Panc1 (cell line): Measurements from ENCODE around the gene SEPTIN5.
"Not testable (repeated sequence)": the region's sequence is repeated elsewhere in the genome, so short reads cannot be mapped to it uniquely, and the experiment has no call there.

Experiments used
- POLR2AphosphoS5 ChIP-seq: IDR thresholded peaks from 2 replicates; pipeline ENCODE4 v1.6.1; 2012; ENCODE audit warnings: mild to moderate bottlenecking, low read depth, low read length, moderate library complexity
- REST ChIP-seq, 2 experiments: IDR thresholded peaks; 2 replicates each; pipeline ENCODE4 v1.6.1; 2011 to 2012; ENCODE audit warnings: low read depth in 2 of 2, control low read depth in 1 of 2, low read length in 1 of 2, mild to moderate bottlenecking in 1 of 2, moderate library complexity in 1 of 2; ENCODE audit not compliant: insufficient read depth in 1 of 2
- SIN3A ChIP-seq: IDR thresholded peaks from 2 replicates; pipeline ENCODE4 v1.6.1; 2012; ENCODE audit warnings: low read depth, mild to moderate bottlenecking, low read length, moderate library complexity, borderline replicate concordance; ENCODE audit not compliant: insufficient read depth
- TCF7L2 ChIP-seq: IDR thresholded peaks from 2 replicates; pipeline ENCODE4 v1.6.1; 2011; ENCODE audit warnings: mild to moderate bottlenecking, low read depth, low read length, inconsistent platforms
- TF ChIP-seq, protein P1 (sequence below): fragments of 450-650 bp; IDR thresholded peaks from 2 replicates; pipeline ENCODE4 v1.5.1; 2017; ENCODE audit warnings: mild to moderate bottlenecking

DNA sequence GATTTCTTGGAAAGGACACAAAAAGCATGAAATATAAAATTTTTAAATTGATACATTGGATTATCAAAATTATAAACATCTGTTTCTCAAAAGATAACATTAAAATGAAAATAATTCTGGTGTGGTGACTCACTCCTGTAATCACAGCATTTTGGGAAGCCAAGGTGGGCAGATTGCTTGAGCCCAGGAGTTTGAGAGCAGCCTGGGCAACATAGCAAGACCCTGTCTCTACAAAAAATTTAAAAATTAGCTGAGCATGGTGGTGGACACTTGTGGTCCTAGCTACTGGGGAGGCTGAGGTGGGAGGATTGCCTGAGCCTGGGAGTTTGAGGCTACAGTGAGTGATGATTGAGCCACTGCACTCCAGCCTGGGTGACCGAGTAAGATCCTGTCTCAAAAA is 16.4 kb upstream of the SEPTIN5 start:
- TF ChIP-seq, protein P1, sequence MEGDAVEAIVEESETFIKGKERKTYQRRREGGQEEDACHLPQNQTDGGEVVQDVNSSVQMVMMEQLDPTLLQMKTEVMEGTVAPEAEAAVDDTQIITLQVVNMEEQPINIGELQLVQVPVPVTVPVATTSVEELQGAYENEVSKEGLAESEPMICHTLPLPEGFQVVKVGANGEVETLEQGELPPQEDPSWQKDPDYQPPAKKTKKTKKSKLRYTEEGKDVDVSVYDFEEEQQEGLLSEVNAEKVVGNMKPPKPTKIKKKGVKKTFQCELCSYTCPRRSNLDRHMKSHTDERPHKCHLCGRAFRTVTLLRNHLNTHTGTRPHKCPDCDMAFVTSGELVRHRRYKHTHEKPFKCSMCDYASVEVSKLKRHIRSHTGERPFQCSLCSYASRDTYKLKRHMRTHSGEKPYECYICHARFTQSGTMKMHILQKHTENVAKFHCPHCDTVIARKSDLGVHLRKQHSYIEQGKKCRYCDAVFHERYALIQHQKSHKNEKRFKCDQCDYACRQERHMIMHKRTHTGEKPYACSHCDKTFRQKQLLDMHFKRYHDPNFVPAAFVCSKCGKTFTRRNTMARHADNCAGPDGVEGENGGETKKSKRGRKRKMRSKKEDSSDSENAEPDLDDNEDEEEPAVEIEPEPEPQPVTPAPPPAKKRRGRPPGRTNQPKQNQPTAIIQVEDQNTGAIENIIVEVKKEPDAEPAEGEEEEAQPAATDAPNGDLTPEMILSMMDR, result not testable (repeated sequence)
- TF ChIP-seq SIN3A; REST (IDR thresholded peaks at IDR 0.05; ENCODE audit: insufficient read depth in 1 of 2, low read depth in 2 of 2, low read length in 1 of 2); POLR2AphosphoS5; TCF7L2: not testable (repeated sequence)
